Central memory CD8-positive, alpha-beta T cell (primary cell): ENCODE measurements around the gene FBXL3.
"Not testable (repeated sequence)": the region's sequence is repeated elsewhere in the genome, so short reads cannot be mapped to it uniquely, and the experiment has no call there.

Experiments
- ATAC-seq: fragments of 150-1000 bp; cut with Tn5 transposase; replicated peaks from 2 replicates; pipeline ENCODE4 v1.10.0; 2022; ENCODE audit warnings: mild to moderate bottlenecking, moderate FRiP score, moderate number of reproducible peaks; ENCODE audit not compliant: poor library complexity, severe bottlenecking; ENCODE audit errors: extremely low read depth
- DNase-seq, 2 donors: peaks; one replicate each; pipeline ENCODE4 v3.0.0; 2021; ENCODE audit warnings: low spot score in 2 of 2
- H3K27ac Mint-ChIP-seq: one replicate; pipeline ENCODE4 v1.8.0; 2022; ENCODE audit warnings: low read depth, mild to moderate bottlenecking, moderate library complexity, mixed read lengths
- H3K27me3 Mint-ChIP-seq: one replicate; pipeline ENCODE4 v1.8.0; 2022; ENCODE audit warnings: mixed read lengths
- H3K36me3 Mint-ChIP-seq: one replicate; pipeline ENCODE4 v1.8.0; 2022; ENCODE audit warnings: mild to moderate bottlenecking, moderate library complexity, mixed read lengths; ENCODE audit not compliant: insufficient read depth
- H3K4me1 Mint-ChIP-seq: one replicate; pipeline ENCODE4 v1.8.0; 2022; ENCODE audit warnings: mixed read lengths
- H3K4me3 Mint-ChIP-seq: one replicate; pipeline ENCODE4 v1.8.0; 2022; ENCODE audit warnings: mild to moderate bottlenecking, moderate library complexity, mixed read lengths
- H3K9me3 Mint-ChIP-seq: one replicate; pipeline ENCODE4 v1.8.0; 2022; ENCODE audit warnings: mixed read lengths

Gene FBXL3

DNA sequence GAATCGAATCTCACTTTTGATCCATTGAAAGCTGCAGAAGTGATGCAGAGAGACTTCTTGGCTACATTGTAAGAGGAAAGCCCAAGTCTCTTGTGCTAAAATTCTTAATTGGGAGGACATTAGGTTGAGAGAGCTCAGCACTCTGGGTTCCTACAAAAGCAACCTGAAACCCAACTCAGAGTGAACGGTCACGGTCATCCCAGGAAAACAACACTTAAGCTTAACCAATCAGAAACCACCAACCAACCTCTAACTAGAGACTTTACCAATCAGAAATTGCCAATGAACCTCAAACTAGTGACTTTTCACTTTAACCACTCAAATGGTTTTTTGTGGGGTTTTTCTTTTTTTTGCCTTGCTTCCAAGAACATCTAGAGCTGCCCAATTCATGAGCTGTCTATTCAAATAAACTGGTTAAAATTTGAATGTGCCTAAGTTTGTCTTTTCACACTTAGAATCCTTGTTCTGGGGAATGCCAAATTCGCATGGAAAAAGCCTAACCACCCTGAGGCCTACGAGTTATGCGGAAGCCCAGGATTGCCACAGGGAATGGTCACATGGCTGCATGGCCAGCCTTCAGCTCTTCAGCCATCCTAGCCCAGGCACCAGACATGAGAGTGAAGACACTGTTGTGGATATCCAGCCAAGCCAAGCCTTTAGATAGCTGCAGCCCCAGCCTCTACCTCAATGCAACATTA is 52.9 kb downstream of the FBXL3 start:
- Mint-ChIP-seq H3K27ac (no peak overlapping the region), H3K36me3 (no peaks in the 10 kb centered on the region), H3K4me1 (peaks cover 13% of the 10 kb centered on the region), H3K9me3 (no peaks in the 10 kb centered on the region), H3K4me3 (no peak overlapping the region), H3K27me3 (peaks cover 91% of the 10 kb centered on the region)
- ATAC-seq (no peak), DNase-seq (no peak)

DNA sequence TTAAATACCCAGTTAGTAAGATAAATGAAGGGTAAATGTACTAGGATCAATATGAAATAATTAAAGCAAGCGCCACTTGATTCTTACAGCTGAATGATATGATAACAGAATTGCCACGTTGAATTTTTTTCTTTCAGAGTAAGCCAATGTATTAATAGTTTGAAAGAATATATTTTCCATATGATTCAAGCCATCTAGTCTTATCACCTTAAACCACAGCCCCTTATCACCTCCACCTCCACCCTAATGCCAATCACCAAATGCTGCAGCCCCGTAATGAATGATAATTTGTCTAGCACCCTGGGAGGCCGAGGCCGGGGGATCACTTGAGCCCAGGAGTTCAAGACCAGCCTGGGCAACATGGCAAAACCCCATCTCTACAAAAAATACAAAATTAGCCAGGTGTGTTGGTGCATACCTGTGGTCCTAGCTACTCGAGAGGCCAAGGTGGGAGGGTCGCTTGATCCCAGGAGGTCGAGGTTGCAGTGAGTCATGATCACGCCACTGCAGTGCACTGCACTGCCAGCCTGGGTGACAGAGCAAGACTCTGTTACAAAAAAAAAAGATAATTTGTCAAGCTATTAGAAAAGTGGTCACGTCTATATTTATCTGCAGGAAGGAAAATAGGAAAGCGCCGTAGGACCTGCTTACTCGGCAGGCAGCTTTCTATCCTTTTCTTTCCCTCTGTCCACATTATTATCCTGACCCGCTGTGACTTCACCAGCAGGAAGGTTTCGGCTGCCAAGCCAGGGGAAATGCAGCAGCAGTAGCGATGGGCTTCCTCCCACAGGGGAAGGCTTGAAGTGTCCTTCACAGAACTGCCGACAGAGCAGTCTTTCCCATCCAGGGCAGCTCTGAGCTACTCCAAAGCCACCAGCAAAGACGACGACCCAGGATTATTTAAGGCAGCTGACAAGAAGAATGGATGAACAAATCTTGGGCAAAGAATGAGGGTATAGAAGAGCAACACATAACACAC is 54.8 kb downstream of the FBXL3 start:
- H3K9me3 Mint-ChIP-seq = no peaks in the 10 kb centered on the region

DNA sequence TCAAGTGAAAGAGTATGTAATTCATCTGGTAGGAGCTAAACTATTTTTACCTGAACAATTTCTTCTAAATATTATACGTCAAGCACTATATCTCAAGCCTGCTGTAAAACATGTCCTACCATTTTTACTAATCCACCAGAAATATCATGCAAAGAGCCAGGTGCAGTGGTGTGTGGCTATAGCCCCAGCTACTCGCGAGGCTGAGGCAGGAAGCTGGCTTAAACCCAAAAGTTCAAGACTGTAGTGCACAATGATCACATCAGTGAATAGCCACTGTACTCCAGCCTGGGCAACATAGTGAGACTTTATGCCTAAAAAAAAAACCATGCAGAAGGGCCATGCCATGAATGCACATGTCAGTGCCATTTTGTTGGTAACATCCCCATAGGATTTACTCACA is 55.7 kb downstream of the FBXL3 start:
- Mint-ChIP-seq H3K4me1 (peaks cover 6% of the 10 kb centered on the region), H3K36me3 (no peaks in the 10 kb centered on the region), H3K27ac (no peak overlapping the region), H3K27me3 (peaks cover 91% of the 10 kb centered on the region), H3K4me3 (no peak overlapping the region), H3K9me3 (no peaks in the 10 kb centered on the region)
- ATAC-seq (no peak), DNase-seq (no peak)

More for the DNA sequence above, 54.8 kb downstream of the FBXL3 start:
- H3K36me3 Mint-ChIP-seq = no peaks in the 10 kb centered on the region
- no peak overlapping the region for H3K27ac Mint-ChIP-seq
- peaks cover 13% of the 10 kb centered on the region for H3K4me1 Mint-ChIP-seq
- peaks cover 91% of the 10 kb centered on the region for H3K27me3 Mint-ChIP-seq
- DNase-seq (no peak), ATAC-seq (no peak)
- H3K4me3 Mint-ChIP-seq = no peak overlapping the region

DNA sequence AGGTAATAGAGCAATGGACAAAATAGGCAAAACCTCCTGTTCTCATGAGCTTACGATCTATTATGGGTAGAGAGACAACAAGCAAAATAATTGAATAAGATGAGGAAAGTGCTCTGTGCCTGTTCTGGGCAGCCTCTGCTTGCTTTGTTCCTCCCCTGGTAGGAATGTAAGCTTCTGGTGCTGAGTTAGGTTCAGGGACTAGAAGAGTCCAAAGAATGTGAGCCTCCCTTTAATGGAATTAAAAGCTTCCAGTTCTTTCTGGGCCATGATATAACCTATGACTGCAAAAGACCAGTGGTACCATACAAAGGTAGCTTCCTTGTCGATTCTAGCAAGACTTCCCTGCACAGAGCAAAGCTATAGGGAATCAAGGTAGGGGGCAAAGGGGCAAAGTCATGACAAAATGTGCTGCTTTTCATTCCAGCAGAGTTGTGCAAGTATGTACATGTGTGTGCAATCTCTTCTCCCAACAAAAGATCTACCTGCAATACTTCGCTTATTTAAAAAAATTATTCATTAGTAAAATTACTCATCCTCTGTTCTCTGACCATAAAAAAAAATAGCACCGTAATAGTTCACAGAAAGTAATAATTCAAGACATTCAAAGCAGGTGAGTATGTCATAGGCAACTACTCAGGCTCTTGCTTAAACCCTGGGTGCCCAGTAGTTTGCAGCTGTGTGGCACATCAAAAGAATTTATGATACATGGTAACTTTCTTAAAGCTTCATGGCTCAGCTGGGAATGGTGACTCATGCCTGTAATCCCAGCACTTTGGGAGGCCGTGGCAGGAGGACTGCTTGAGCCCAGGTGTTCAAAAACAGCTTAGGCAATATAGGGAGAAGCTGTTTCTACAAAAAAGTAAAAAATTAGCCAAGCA is 57.2 kb downstream of the FBXL3 start:
- DNase-seq = no peak
- Mint-ChIP-seq H3K4me1 (peaks cover 5% of the 10 kb centered on the region), H3K4me3 (no peak overlapping the region), H3K27ac (no peak overlapping the region), H3K36me3 (no peaks in the 10 kb centered on the region), H3K27me3 (peaks cover 87% of the 10 kb centered on the region), H3K9me3 (no peaks in the 10 kb centered on the region)
- ATAC-seq = no peak

DNA sequence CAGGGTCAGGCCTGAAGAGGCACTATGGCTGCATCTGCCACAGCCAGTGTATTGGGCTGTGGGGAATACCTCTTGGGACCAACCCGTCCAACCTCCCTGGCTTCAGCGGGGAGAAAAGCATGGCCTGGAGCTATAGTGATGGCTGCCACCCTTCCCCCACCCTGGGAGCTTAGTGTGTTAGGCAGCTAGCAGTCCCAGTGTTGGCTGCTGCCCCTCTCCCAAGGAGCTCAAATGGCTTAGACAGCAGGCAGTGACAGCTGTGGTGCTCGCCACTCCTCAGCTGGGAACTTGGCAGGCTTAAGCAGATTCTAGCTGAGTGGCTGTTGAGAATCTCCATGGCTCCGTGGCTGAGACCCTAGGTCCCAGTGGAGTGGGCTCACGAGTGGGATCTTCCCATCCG is 58.9 kb downstream of the FBXL3 start:
- Mint-ChIP-seq H3K36me3 (no peaks in the 10 kb centered on the region), H3K27me3 (peaks cover 71% of the 10 kb centered on the region), H3K27ac (no peak overlapping the region), H3K4me3 (no peak overlapping the region), H3K4me1 (peaks cover 5% of the 10 kb centered on the region), H3K9me3 (no peaks in the 10 kb centered on the region)
- DNase-seq (no peak), ATAC-seq (no peak)

DNA sequence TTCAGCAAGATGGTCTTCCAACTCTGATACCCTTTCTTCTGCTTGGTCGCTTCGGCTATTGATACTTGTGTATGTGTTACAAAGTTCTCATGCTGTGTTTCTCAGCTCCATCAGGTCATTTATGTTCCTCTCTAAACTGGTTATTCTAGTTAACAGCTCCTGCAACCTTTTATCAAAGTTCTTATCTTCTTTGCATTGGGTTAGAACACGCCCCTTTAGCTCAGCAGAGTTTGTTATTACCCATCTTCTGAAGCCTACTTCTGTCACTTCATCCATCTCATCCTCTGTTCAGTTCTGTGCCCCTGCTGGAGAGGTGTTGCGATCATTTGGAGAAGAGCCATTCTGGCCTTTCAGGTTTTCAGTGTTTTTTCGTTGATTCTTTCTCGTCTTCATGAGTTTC is 59.9 kb downstream of the FBXL3 start:
- ATAC-seq (no peak), DNase-seq (no peak)
- H3K4me1 Mint-ChIP-seq = no peaks in the 10 kb centered on the region
- no peaks in the 10 kb centered on the region for H3K9me3 Mint-ChIP-seq
- H3K36me3 Mint-ChIP-seq = no peaks in the 10 kb centered on the region
- peaks cover 69% of the 10 kb centered on the region for H3K27me3 Mint-ChIP-seq
- no peak overlapping the region for H3K27ac Mint-ChIP-seq
- no peak overlapping the region for H3K4me3 Mint-ChIP-seq

DNA sequence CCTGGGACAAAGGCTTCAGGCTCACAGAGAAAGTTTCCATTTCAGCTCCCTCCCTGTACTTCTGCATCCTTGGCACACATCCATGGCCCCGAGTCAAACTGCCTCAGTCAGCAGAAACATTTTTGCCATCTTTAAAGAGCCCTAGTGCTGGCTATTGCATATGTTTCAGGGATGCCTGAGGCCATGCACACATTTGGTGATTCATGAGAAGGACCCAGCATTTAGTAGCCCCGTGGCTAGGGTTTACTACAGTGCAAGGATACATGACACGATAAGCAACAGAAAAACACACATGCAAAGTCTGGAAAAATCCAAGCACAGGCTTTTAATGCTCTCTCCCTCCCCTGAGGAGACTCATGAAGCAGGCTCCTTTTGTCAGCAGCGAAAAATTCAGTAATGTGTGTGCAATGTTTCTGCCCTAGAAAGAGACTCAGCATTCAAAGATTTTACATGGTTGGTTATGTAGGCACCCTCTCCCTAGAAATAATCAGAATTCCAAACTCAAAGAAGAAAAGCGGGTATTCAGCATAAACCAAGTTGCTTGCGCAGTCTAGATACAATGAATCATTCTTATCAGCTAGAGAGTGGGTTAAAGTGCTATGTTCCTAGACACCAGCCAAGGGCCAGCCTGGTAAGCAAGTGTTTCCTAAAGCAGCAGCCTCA is 61.1 kb downstream of the FBXL3 start:
- DNase-seq = no peak
- H3K27me3 Mint-ChIP-seq = peaks cover 57% of the 10 kb centered on the region
- no peaks in the 10 kb centered on the region for H3K4me1 Mint-ChIP-seq
- no peak overlapping the region for H3K27ac Mint-ChIP-seq
- no peak for ATAC-seq
- no peak overlapping the region for H3K4me3 Mint-ChIP-seq
- H3K9me3 Mint-ChIP-seq = peaks cover under 1% of the 10 kb centered on the region
- no peaks in the 10 kb centered on the region for H3K36me3 Mint-ChIP-seq

DNA sequence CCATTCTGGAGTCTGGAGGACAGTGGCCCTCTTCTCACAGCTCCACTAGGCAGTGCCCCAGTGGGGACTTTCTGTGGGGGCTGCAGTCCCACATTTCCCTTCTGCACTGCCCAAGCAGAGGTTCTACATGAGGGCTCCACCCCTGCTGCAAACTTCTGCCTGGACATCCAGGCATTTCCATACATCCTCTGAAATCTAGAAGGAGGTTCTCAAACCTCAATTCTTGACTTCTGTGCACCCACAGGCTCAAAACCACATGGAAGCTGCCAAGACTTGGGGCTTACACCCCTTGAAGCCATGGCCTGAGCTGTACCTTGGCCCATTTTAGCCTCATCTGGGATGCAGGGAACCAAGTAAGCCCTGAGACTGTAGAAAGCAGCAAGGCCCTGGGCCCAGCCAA is 67.2 kb downstream of the FBXL3 start:
- H3K4me1 Mint-ChIP-seq, H3K4me3 Mint-ChIP-seq, ATAC-seq, H3K36me3 Mint-ChIP-seq, H3K9me3 Mint-ChIP-seq, H3K27ac Mint-ChIP-seq, DNase-seq: not testable (repeated sequence)
- peaks cover 22% of the 10 kb centered on the region for H3K27me3 Mint-ChIP-seq

DNA sequence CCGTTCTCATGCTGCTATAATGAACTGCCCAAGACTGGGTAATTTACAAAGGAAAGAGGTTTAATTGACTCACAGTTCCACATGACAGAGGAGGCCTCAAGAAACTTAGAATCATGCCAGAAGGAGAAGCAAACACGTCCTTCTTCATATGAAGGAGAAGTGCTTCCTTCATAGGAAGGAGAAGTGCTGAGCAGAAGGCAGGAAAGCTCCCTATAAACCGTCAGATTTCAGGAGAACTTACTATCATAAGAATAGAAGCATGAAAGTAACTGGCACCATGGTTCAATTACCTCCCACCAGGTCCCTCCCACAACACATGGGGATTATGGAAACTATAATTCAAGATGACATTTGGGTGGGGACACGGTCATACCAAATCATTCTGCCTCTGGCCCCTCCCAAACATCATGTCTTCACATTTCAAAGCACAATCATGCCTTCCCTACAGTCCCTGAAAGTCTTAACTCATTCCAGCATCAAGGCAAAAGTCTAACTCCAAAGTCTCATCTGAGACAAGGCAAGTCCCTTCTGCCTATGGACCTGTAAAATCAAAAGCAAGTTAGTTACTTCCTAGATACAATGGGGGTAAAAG is 68.0 kb downstream of the FBXL3 start:
- Mint-ChIP-seq H3K9me3 (peaks cover 9% of the 10 kb centered on the region), H3K27me3 (peaks cover 22% of the 10 kb centered on the region), H3K36me3 (peaks cover 1% of the 10 kb centered on the region), H3K4me3 (no peak overlapping the region), H3K4me1 (no peaks in the 10 kb centered on the region), H3K27ac (no peak overlapping the region)
- no peak for ATAC-seq
- no peak for DNase-seq

DNA sequence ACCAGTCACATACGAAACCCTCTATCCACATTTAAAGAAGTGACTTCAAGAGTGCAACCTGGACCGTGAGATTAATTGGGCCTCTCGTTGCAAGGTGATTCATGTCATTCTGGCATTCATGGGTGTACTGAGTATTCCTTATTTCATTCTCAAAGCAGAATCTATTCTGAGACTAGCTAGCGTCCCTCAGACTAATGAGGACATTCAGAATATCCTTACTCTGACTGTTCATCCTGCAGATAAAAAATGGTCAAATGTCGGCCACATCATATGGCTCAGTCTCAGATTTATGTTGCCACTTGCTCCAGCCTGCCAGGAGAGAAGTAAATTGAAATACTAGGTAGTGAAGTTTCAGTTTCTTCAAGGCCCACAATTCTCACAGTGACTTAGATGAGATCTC is 71.3 kb downstream of the FBXL3 start:
- DNase-seq (no peak), ATAC-seq (no peak)
- Mint-ChIP-seq H3K27ac (no peak overlapping the region), H3K4me3 (no peak overlapping the region), H3K36me3 (peaks cover 1% of the 10 kb centered on the region), H3K9me3 (peaks cover 6% of the 10 kb centered on the region), H3K27me3 (peaks cover 44% of the 10 kb centered on the region), H3K4me1 (no peaks in the 10 kb centered on the region)
